Measurements from ENCODE around the gene SYT8.

Gene SYT8

GRCh38 chr11:1859004-1859403 lies 24.2 kb downstream of the SYT8 start:
- no peak overlapping the region for H3K4me3 ChIP-seq (replicated peaks; ENCODE audit: insufficient read depth, low read length)
- H3K27ac ChIP-seq (replicated peaks) = no peak overlapping the region
- no peaks in the 10 kb centered on the region for H3K27me3 ChIP-seq (ENCODE audit: insufficient read depth, poor library complexity, severe bottlenecking)
- TF ChIP-seq REST (IDR thresholded peaks at IDR 0.05; ENCODE audit: insufficient replicate concordance, low read depth) (no peak), SPI1 (IDR thresholded peaks at IDR 0.05; ENCODE audit: borderline replicate concordance, low read depth) (no peak), GABPA (IDR thresholded peaks at IDR 0.05; ENCODE audit: low read depth) (no peak), CTCF (IDR thresholded peaks at IDR 0.05; ENCODE audit: insufficient read depth, low read length) (no peak), POLR2AphosphoS5 (IDR thresholded peaks at IDR 0.05; ENCODE audit: low read depth) (no peak)
- DNase-seq (ENCODE audit: low read depth in 1 of 2, low spot score in 1 of 2) = no peak

GRCh38 chr11:1860108-1860507 lies 25.3 kb downstream of the SYT8 start:
- Histone ChIP-seq H3K27me3 (ENCODE audit: insufficient read depth, poor library complexity, severe bottlenecking) (no peaks in the 10 kb centered on the region), H3K27ac (replicated peaks) (no peak overlapping the region), H3K4me3 (replicated peaks; ENCODE audit: insufficient read depth, low read length) (no peak overlapping the region)
- no peak for DNase-seq (ENCODE audit: low read depth in 1 of 2, low spot score in 1 of 2)
- TF ChIP-seq CTCF (IDR thresholded peaks at IDR 0.05; ENCODE audit: insufficient read depth, low read length) = no peak
- TF ChIP-seq GABPA (IDR thresholded peaks at IDR 0.05; ENCODE audit: low read depth) = no peak
- TF ChIP-seq REST (IDR thresholded peaks at IDR 0.05; ENCODE audit: insufficient replicate concordance, low read depth) = no peak
- no peak for TF ChIP-seq POLR2AphosphoS5 (IDR thresholded peaks at IDR 0.05; ENCODE audit: low read depth)
- TF ChIP-seq SPI1 (IDR thresholded peaks at IDR 0.05; ENCODE audit: borderline replicate concordance, low read depth) = no peak

DNA sequence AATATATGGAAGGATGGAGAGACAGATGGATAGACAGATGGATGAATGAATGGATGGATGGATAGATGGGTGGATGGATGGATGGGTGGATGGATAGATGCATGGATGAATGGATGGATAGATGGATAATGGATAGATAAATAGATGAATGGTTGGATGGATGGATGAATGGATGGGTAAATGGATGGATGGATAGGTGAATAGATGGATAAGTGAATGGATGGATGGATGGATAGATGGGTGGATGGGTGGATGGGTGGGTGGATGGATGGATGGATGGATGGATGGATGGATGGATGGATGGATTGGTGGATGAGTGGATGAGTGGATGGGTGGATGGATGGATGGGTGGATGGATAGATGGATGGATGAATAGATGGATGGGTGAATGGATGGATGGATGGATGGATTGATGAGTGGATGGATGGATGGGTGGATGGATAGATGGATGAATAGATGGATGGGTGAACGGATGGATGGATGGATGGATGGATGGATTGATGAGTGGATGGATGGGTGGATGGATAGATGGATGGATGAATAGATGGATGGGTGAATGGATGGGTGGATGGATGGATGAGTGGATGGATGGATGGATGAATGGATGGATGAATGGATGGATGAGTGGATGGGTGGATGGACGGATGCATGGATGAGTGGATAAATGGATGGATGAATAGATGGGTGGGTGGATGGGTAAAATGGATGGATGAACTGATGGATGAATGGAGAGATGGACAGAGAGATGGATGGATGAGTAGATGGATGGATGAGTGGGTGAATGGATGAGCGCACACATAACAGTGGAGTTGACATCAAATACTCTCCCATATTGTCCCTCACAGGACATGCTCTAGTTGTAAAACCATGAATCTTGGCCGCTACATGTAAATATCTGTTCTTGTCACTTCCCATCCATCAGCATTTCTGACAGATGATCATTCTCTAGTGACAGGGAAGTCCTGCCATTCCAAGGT lies 26.9 kb downstream of the SYT8 start:
- no peak for DNase-seq (ENCODE audit: low read depth in 1 of 2, low spot score in 1 of 2)
- no peak overlapping the region for H3K27ac ChIP-seq (replicated peaks)
- TF ChIP-seq GABPA (IDR thresholded peaks at IDR 0.05; ENCODE audit: low read depth) (no peak), POLR2AphosphoS5 (IDR thresholded peaks at IDR 0.05; ENCODE audit: low read depth) (no peak), SPI1 (IDR thresholded peaks at IDR 0.05; ENCODE audit: borderline replicate concordance, low read depth) (no peak), CTCF (IDR thresholded peaks at IDR 0.05; ENCODE audit: insufficient read depth, low read length) (no peak), REST (IDR thresholded peaks at IDR 0.05; ENCODE audit: insufficient replicate concordance, low read depth) (no peak)
- H3K4me3 ChIP-seq (replicated peaks; ENCODE audit: insufficient read depth, low read length) = no peak overlapping the region
- H3K27me3 ChIP-seq (ENCODE audit: insufficient read depth, poor library complexity, severe bottlenecking) = no peaks in the 10 kb centered on the region

All from HL-60 (cell line).